Neuronal stem cell (in vitro differentiated cells): ENCODE data around the gene DEPDC5.
"Not testable (repeated sequence)": the region's sequence is repeated elsewhere in the genome, so short reads cannot be mapped to it uniquely, and the experiment has no call there.

Source experiments
- DNase-seq: peaks from one replicate; pipeline ENCODE4 v3.0.0-alpha.2; 2013; ENCODE audit warnings: low spot score
- H2AFZ ChIP-seq: one replicate; pipeline ENCODE4 v1.6.1; 2013; ENCODE audit warnings: mild to moderate bottlenecking, low read length, inconsistent platforms
- H2AK5ac ChIP-seq: 2 replicates; pipeline ENCODE4 v1.6.1; 2013; ENCODE audit warnings: low read depth, mild to moderate bottlenecking, inconsistent platforms, low read length, moderate library complexity, mixed read lengths
- H2BK120ac ChIP-seq: 2 replicates; pipeline ENCODE4 v1.6.1; 2013; ENCODE audit warnings: low read depth, mild to moderate bottlenecking, inconsistent platforms, low read length, moderate library complexity, mixed read lengths
- H2BK12ac ChIP-seq: one replicate; pipeline ENCODE4 v1.6.1; 2013; ENCODE audit warnings: low read length, inconsistent platforms
- H2BK15ac ChIP-seq: 2 replicates; pipeline ENCODE4 v1.6.1; 2013; ENCODE audit warnings: mild to moderate bottlenecking, low read length, inconsistent platforms, mixed read lengths
- H2BK5ac ChIP-seq: one replicate; pipeline ENCODE4 v1.6.1; 2013; ENCODE audit warnings: inconsistent platforms, mild to moderate bottlenecking, low read length, moderate library complexity
- H3K14ac ChIP-seq: one replicate; pipeline ENCODE4 v1.6.1; 2013; ENCODE audit warnings: low read length, inconsistent platforms
- H3K18ac ChIP-seq: 2 replicates; pipeline ENCODE4 v1.6.1; 2013; ENCODE audit warnings: low read length, inconsistent platforms
- H3K23ac ChIP-seq: 2 replicates; pipeline ENCODE4 v1.6.1; 2013; ENCODE audit warnings: low read depth, mild to moderate bottlenecking, mixed read lengths, low read length, inconsistent platforms; ENCODE audit not compliant: poor library complexity
- H3K27ac ChIP-seq: replicated peaks from 3 replicates; pipeline ENCODE4 v1.5.1; 2013; ENCODE audit warnings: low read length, inconsistent platforms
- H3K27me3 ChIP-seq, 3 experiments: 2 replicates each; pipeline ENCODE4 v1.6.1; 2013; ENCODE audit warnings: low read length in 3 of 3, mild to moderate bottlenecking in 2 of 3, inconsistent platforms in 1 of 3, low read depth in 1 of 3, mixed read lengths in 1 of 3, moderate library complexity in 1 of 3; ENCODE audit not compliant: control insufficient read depth in 3 of 3, insufficient read depth in 3 of 3
- H3K36me3 ChIP-seq, 2 donors: replicated peaks in 1 of 2; 2 replicates each; pipeline ENCODE4 v1.6.1; 2013; ENCODE audit warnings: low read length in 2 of 2; ENCODE audit not compliant: control insufficient read depth in 2 of 2, insufficient read depth in 2 of 2
- H3K4ac ChIP-seq: 2 replicates; pipeline ENCODE4 v1.6.1; 2013; ENCODE audit warnings: inconsistent platforms, mild to moderate bottlenecking, low read length, moderate library complexity
- H3K4me1 ChIP-seq, 2 donors: 1 replicate in 1 of 2; 2 replicates in 1 of 2; pipeline ENCODE4 v1.6.1; 2013; ENCODE audit warnings: low read length in 2 of 2, low read depth in 1 of 2; ENCODE audit not compliant: control insufficient read depth in 2 of 2, insufficient read depth in 1 of 2
- H3K4me2 ChIP-seq: one replicate; pipeline ENCODE4 v1.6.1; 2013; ENCODE audit warnings: mild to moderate bottlenecking, low read length, inconsistent platforms; ENCODE audit not compliant: insufficient read depth, poor library complexity, severe bottlenecking
- H3K4me3 ChIP-seq, 2 donors: 2 replicates each; pipeline ENCODE4 v1.5.1; 2013; ENCODE audit warnings: low read length in 2 of 2, mild to moderate bottlenecking in 2 of 2, inconsistent platforms in 1 of 2, moderate library complexity in 1 of 2
- H3K79me1 ChIP-seq: one replicate; pipeline ENCODE4 v1.6.1; 2013; ENCODE audit warnings: low read depth, mild to moderate bottlenecking, inconsistent platforms, low read length, moderate library complexity
- H3K9ac ChIP-seq: one replicate; pipeline ENCODE4 v1.6.1; 2013; ENCODE audit warnings: mild to moderate bottlenecking, low read depth, low read length, inconsistent platforms; ENCODE audit not compliant: poor library complexity
- H3K9me3 ChIP-seq, 2 donors: replicated peaks in 1 of 2; 2 replicates each; pipeline versions ENCODE3 to v1.6.1; 2013; ENCODE audit warnings: low read length in 2 of 2, mild to moderate bottlenecking in 2 of 2, inconsistent platforms in 1 of 2, low read depth in 1 of 2, mixed read lengths in 1 of 2, moderate library complexity in 1 of 2; ENCODE audit not compliant: control insufficient read depth in 2 of 2, insufficient read depth in 1 of 2
- H4K8ac ChIP-seq: one replicate; pipeline ENCODE4 v1.6.1; 2013; ENCODE audit warnings: low read depth, mild to moderate bottlenecking, inconsistent platforms, low read length, moderate library complexity
- H4K91ac ChIP-seq: one replicate; pipeline ENCODE4 v1.6.1; 2013; ENCODE audit warnings: low read length, low read depth, mild to moderate bottlenecking, inconsistent platforms; ENCODE audit not compliant: poor library complexity
- WGBS, 2 donors: extraction: QIAGEN DNeasy Blood & Tissue Kit; methylation state at CpG; one replicate each; pipeline ENCODE4 v1.1.7; 2013; ENCODE audit warnings: missing lambda C conversion rate in 2 of 2, mixed read lengths in 1 of 2; ENCODE audit not compliant: insufficient read length in 2 of 2, insufficient replicate concordance in 1 of 2; ENCODE audit errors: extremely low coverage in 2 of 2; 5-methylcytosine and 5-hydroxymethylcytosine counted together

DEPDC5 gene

DNA sequence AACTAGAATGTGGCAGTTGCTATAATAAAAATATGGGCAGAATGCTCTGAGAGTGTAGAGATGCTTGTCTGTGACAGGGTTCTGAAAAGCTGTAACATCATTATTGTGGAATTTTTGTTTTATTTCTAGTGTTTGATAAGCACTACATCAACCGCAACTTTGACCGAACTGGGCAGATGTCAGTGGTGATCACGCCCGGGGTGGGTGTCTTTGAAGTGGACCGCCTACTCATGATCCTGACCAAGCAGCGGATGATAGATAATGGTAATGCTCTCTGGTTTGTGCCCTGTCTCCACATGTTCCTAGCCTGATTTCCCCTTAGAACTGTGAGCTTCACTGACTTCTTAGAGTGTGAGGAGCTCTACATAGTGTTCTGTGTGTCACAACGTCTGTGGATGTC lies 48.8 kb downstream of the DEPDC5 start:
- no peak for DNase-seq

DNA sequence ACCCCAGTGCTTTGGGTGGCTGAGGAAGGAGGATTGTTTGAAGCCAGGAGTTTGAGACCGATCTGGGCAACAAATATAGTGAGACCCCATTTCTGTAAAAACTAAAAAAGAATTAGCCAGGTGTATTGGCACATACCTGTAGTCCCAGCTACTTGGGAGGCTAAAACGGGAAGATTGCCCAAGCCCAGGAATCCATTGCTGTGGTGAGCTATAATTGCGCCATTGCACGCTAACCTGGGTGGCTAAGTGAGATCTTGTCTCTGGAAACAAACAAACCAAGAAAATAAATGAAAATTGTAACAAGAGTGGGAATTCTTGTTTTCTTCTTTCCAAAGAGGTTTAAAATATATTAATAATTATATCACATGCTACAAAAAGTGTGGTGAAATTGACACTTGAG lies 52.9 kb downstream of the DEPDC5 start:
- H3K9ac ChIP-seq: no peak overlapping the region
- H3K27ac ChIP-seq: no peak overlapping the region
- H3K18ac ChIP-seq: no peak overlapping the region
- H3K4me1 ChIP-seq: no peaks in the 10 kb centered on the region
- H2BK12ac ChIP-seq: no peak overlapping the region
- no peaks in the 10 kb centered on the region for H3K79me1 ChIP-seq
- no peak overlapping the region for H3K4me3 ChIP-seq
- H3K9me3 ChIP-seq: peaks cover 0 to 2% of the 10 kb centered on the region in 2 donors
- no peak overlapping the region for H2AFZ ChIP-seq
- H4K8ac ChIP-seq: no peak overlapping the region
- H2BK15ac ChIP-seq: no peak overlapping the region
- H4K91ac ChIP-seq: no peak overlapping the region
- WGBS, 2 donors: no CpG with 5 or more reads among the region's 4 CpGs
- H2AK5ac ChIP-seq: no peak overlapping the region
- H3K4me2 ChIP-seq: no peak overlapping the region
- no peak overlapping the region for H3K23ac ChIP-seq
- no peak overlapping the region for H3K4ac ChIP-seq
- peaks cover 9 to 87% of the 10 kb centered on the region in 2 donors for H3K36me3 ChIP-seq
- H3K14ac ChIP-seq: no peak overlapping the region
- H2BK5ac ChIP-seq: no peak overlapping the region
- H2BK120ac ChIP-seq: no peak overlapping the region
- DNase-seq: no peak
- no peaks in the 10 kb centered on the region for H3K27me3 ChIP-seq

More for the DNA sequence above, 48.8 kb downstream of the DEPDC5 start:
- H2BK120ac ChIP-seq: no peak overlapping the region
- H3K79me1 ChIP-seq: no peaks in the 10 kb centered on the region
- no peak overlapping the region for H2BK12ac ChIP-seq
- H3K27me3 ChIP-seq: no peaks in the 10 kb centered on the region
- no peak overlapping the region for H3K4ac ChIP-seq
- no peak overlapping the region for H2AFZ ChIP-seq
- H3K23ac ChIP-seq: no peak overlapping the region
- H3K18ac ChIP-seq: no peak overlapping the region
- no peak overlapping the region for H4K91ac ChIP-seq
- no peak overlapping the region for H3K9ac ChIP-seq
- peaks cover 0 to 2% of the 10 kb centered on the region in 2 donors for H3K9me3 ChIP-seq
- no peak overlapping the region for H4K8ac ChIP-seq
- no peak overlapping the region for H3K4me2 ChIP-seq
- peaks cover 12 to 96% of the 10 kb centered on the region in 2 donors for H3K36me3 ChIP-seq
- H2BK15ac ChIP-seq: no peak overlapping the region
- H3K27ac ChIP-seq: no peak overlapping the region
- H3K4me1 ChIP-seq: no peaks in the 10 kb centered on the region
- no peak overlapping the region for H2BK5ac ChIP-seq
- WGBS, 2 donors: no CpG with 5 or more reads among the region's 7 CpGs
- H3K4me3 ChIP-seq: no peak overlapping the region
- no peak overlapping the region for H3K14ac ChIP-seq
- H2AK5ac ChIP-seq: no peak overlapping the region

DNA sequence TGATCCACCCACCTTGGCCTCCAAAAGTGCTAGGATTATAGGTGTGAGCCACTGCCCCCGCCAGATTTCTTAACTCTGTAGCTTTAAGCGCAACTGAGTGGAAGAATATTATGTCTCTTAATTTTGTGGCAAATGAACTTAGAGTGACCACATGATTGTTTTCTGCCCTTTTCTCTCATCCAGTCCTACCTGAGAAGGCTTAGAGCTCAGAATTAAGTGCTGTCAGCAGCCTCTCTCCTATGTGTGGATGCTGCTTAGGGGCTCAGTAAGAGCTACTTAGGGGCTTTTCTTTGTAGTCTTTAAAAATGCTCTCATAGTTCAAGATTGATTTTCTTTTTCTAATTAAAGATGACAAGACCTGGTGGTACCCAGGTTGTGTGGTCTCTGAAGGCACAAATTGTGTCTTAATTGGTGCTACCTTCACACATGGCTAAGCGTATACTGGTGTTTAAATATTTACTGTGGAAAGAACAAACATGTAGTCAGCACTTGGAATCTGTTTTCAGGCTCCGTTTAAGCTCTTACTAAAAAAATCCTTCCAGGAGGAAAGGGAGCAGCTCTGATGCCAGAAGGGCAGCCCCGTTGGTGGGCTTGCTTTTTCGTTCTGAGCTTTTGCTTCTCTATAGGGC lies 59.3 kb downstream of the DEPDC5 start:
- Histone ChIP-seq H3K18ac (no peak overlapping the region), H3K79me1 (no peaks in the 10 kb centered on the region), H3K27me3 (no peaks in the 10 kb centered on the region), H3K4ac (no peak overlapping the region), H3K9ac (no peak overlapping the region), H3K4me3 (no peak overlapping the region), H4K91ac (no peak overlapping the region), H2BK120ac (no peak overlapping the region), H3K14ac (no peak overlapping the region), H4K8ac (no peak overlapping the region), H3K27ac (no peak overlapping the region), H2BK15ac (no peak overlapping the region), H2BK12ac (no peak overlapping the region), H3K23ac (no peak overlapping the region), H3K4me2 (no peak overlapping the region), H3K4me1 (no peaks in the 10 kb centered on the region), H3K36me3 (peaks cover 5 to 76% of the 10 kb centered on the region in 2 donors), H2BK5ac (no peak overlapping the region), H3K9me3 (no peaks in the 10 kb centered on the region), H2AK5ac (no peak overlapping the region), H2AFZ (no peak overlapping the region)
- no peak for DNase-seq
- WGBS, 2 donors: no CpG with 5 or more reads among the region's 6 CpGs

DNA sequence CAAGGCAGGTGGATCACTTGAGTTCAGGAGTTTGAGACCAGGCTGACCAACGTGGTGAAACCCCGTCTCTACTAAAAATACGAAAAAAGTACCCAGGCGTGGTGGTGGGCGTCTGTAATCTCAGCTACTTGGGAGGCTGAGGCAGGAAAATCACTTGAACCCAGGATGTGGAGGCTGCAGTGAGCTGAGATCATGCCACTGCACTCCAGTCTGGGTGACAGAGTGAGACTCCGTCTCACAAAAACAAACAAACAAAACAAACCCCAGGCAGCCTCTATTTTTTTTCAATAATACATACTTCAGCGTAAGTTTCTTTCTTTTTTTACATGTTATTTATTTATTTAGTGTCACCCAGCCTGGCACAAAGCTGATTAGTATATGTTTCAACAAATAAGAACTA lies 60.1 kb downstream of the DEPDC5 start:
- H3K4me2 ChIP-seq, H2BK120ac ChIP-seq, H3K79me1 ChIP-seq, H3K27ac ChIP-seq, H3K27me3 ChIP-seq, H3K9ac ChIP-seq, H2BK12ac ChIP-seq, H3K4me3 ChIP-seq, H3K18ac ChIP-seq, DNase-seq, H2BK5ac ChIP-seq, H3K4me1 ChIP-seq, H2BK15ac ChIP-seq, H2AK5ac ChIP-seq, H3K4ac ChIP-seq, H4K8ac ChIP-seq, H2AFZ ChIP-seq, H3K23ac ChIP-seq, H3K14ac ChIP-seq, H3K9me3 ChIP-seq, H4K91ac ChIP-seq: not testable (repeated sequence)
- peaks cover 6 to 84% of the 10 kb centered on the region in 2 donors for H3K36me3 ChIP-seq
- no CpG with 5 or more reads among the region's 7 CpGs for WGBS, 2 donors
